ENCODE measurements around the gene EIF3D. TPM values are rescaled to one million over a fixed set of nuclear protein-coding genes. Genes with fewer than 3 reads are reported as not detected.

EIF3D gene
- total RNA-seq, 1 experiment from 2014 or later: 237 TPM

DNA sequence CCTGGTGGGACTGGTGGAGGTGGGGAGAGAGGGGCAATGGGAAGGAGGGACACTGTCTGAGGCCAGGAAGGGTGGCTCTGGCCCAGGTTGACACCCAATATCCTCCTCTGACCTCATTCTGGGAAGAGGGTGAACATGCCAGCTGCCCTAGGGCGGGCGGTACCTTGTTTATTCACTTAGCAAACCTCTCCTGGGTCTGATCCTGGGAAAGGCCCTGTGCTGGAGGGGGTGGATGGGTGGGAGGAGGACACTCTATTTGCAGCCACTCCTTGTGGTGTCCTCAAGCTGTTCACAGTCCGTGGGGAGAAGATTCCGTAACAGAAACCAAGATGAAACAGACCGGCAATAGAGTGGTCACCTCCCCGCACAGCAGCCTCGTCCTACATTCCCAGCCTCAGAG, 49.7 kb upstream of the EIF3D start:
- Mint-ChIP-seq H3K27ac (no peak overlapping the region), H3K4me1 (no peaks in the 10 kb centered on the region; the same call in 1 of the 2 replicates), H3K36me3 (no peaks in the 10 kb centered on the region), H3K27me3 (ENCODE audit: low read depth) (no peaks in the 10 kb centered on the region), H3K9me3 (no peaks in the 10 kb centered on the region), H3K4me3 (no peak overlapping the region)
- ChIA-PET POLR2A (no interaction called here), CTCF (interaction anchor here (0.6 kb wide), 1 partner anchor 270 kb away, joined by 4 read pairs; no protein-coding TSS in a partner anchor)
- TF ChIP-seq, protein P1, sequence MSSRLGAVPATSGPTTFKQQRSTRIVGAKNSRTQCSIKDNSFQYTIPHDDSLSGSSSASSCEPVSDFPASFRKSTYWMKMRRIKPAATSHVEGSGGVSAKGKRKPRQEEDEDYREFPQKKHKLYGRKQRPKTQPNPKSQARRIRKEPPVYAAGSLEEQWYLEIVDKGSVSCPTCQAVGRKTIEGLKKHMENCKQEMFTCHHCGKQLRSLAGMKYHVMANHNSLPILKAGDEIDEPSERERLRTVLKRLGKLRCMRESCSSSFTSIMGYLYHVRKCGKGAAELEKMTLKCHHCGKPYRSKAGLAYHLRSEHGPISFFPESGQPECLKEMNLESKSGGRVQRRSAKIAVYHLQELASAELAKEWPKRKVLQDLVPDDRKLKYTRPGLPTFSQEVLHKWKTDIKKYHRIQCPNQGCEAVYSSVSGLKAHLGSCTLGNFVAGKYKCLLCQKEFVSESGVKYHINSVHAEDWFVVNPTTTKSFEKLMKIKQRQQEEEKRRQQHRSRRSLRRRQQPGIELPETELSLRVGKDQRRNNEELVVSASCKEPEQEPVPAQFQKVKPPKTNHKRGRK (CRISPR knock-in tag; IDR thresholded peaks at IDR 0.05; ENCODE audit: borderline replicate concordance): no peak
- TF ChIP-seq, protein P2, sequence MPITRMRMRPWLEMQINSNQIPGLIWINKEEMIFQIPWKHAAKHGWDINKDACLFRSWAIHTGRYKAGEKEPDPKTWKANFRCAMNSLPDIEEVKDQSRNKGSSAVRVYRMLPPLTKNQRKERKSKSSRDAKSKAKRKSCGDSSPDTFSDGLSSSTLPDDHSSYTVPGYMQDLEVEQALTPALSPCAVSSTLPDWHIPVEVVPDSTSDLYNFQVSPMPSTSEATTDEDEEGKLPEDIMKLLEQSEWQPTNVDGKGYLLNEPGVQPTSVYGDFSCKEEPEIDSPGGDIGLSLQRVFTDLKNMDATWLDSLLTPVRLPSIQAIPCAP (CRISPR knock-in tag; IDR thresholded peaks at IDR 0.05): no peak
- TF ChIP-seq, protein P3, sequence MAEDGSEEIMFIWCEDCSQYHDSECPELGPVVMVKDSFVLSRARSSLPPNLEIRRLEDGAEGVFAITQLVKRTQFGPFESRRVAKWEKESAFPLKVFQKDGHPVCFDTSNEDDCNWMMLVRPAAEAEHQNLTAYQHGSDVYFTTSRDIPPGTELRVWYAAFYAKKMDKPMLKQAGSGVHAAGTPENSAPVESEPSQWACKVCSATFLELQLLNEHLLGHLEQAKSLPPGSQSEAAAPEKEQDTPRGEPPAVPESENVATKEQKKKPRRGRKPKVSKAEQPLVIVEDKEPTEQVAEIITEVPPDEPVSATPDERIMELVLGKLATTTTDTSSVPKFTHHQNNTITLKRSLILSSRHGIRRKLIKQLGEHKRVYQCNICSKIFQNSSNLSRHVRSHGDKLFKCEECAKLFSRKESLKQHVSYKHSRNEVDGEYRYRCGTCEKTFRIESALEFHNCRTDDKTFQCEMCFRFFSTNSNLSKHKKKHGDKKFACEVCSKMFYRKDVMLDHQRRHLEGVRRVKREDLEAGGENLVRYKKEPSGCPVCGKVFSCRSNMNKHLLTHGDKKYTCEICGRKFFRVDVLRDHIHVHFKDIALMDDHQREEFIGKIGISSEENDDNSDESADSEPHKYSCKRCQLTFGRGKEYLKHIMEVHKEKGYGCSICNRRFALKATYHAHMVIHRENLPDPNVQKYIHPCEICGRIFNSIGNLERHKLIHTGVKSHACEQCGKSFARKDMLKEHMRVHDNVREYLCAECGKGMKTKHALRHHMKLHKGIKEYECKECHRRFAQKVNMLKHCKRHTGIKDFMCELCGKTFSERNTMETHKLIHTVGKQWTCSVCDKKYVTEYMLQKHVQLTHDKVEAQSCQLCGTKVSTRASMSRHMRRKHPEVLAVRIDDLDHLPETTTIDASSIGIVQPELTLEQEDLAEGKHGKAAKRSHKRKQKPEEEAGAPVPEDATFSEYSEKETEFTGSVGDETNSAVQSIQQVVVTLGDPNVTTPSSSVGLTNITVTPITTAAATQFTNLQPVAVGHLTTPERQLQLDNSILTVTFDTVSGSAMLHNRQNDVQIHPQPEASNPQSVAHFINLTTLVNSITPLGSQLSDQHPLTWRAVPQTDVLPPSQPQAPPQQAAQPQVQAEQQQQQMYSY (CRISPR knock-in tag; IDR thresholded peaks at IDR 0.05): no peak
- DNase-seq (ENCODE audit: low spot score) (no peak), ATAC-seq (no peak)

DNA sequence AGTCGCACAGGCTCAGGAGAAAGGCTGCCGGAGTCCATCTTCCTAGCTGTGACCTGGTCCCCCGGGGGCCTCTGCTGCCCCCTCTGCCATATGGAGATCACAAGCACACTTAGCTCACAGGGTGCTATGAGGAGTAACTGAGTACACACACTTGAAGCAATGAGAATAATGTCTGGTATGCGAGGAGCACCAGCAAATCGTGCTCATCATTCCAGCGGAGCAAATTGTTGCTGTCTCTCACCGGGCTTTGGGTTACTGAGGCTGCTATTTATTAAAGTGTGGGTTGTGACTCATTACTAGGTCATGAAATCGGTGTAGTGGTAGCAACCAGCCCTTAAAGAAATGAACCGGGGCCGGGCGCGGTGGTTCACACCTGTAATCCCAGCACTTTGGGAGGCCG, 48.1 kb upstream of the EIF3D start:
- H3K4me3 Mint-ChIP-seq: no peak overlapping the region
- ATAC-seq: no peak
- TF ChIP-seq, protein P3 (CRISPR knock-in tag; IDR thresholded peaks at IDR 0.05): no peak
- TF ChIP-seq, protein P4, sequence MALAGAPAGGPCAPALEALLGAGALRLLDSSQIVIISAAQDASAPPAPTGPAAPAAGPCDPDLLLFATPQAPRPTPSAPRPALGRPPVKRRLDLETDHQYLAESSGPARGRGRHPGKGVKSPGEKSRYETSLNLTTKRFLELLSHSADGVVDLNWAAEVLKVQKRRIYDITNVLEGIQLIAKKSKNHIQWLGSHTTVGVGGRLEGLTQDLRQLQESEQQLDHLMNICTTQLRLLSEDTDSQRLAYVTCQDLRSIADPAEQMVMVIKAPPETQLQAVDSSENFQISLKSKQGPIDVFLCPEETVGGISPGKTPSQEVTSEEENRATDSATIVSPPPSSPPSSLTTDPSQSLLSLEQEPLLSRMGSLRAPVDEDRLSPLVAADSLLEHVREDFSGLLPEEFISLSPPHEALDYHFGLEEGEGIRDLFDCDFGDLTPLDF (CRISPR knock-in tag; IDR thresholded peaks at IDR 0.05): no peak
- TF ChIP-seq, protein P5, sequence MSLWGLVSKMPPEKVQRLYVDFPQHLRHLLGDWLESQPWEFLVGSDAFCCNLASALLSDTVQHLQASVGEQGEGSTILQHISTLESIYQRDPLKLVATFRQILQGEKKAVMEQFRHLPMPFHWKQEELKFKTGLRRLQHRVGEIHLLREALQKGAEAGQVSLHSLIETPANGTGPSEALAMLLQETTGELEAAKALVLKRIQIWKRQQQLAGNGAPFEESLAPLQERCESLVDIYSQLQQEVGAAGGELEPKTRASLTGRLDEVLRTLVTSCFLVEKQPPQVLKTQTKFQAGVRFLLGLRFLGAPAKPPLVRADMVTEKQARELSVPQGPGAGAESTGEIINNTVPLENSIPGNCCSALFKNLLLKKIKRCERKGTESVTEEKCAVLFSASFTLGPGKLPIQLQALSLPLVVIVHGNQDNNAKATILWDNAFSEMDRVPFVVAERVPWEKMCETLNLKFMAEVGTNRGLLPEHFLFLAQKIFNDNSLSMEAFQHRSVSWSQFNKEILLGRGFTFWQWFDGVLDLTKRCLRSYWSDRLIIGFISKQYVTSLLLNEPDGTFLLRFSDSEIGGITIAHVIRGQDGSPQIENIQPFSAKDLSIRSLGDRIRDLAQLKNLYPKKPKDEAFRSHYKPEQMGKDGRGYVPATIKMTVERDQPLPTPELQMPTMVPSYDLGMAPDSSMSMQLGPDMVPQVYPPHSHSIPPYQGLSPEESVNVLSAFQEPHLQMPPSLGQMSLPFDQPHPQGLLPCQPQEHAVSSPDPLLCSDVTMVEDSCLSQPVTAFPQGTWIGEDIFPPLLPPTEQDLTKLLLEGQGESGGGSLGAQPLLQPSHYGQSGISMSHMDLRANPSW (CRISPR knock-in tag; conservative IDR thresholded peaks at IDR 0.05; ENCODE audit: low read depth): no peak
- TF ChIP-seq ZNF416 (CRISPR knock-in tag; IDR thresholded peaks at IDR 0.05): no peak
- TF ChIP-seq GRHL2 (CRISPR knock-in tag; IDR thresholded peaks at IDR 0.05; ENCODE audit: insufficient replicate concordance, severe bottlenecking): no peak
- no peak for TF ChIP-seq ZNF317 (CRISPR knock-in tag; IDR thresholded peaks at IDR 0.05; ENCODE audit: borderline replicate concordance, low read depth)
- TF ChIP-seq, protein P6, sequence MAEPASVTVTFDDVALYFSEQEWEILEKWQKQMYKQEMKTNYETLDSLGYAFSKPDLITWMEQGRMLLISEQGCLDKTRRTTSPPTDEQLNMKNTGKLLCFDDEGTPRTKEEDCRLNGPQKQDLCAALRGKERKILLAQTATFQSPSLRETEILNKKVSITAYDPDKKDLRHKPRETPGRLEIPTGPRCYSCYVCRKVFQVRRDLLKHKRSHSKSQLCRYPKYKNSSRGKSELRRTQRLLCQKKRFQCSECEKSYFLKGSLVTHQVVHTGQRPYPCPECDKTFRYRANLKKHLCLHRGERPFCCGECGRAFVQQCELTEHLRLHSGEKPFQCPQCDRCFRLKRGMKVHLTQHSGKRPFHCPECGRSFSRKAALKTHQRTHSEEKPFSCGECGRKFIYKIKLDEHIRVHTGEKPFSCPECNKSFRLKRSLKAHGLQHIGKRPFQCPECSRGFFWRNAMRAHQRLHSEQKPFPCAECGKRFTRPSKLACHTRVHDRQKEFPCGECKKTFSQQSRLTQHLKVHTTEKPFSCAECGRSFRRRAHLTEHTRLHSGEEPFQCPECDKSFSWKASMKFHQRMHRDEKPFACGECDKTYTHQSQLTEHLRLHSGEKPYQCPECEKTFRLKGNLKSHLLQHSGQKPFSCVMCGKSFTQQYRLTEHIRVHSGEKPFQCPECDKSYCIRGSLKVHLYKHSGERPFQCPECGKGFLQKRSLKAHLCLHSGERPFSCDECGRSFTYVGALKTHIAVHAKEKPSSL (CRISPR knock-in tag; conservative IDR thresholded peaks at IDR 0.05): no peak
- TF ChIP-seq, protein P7, sequence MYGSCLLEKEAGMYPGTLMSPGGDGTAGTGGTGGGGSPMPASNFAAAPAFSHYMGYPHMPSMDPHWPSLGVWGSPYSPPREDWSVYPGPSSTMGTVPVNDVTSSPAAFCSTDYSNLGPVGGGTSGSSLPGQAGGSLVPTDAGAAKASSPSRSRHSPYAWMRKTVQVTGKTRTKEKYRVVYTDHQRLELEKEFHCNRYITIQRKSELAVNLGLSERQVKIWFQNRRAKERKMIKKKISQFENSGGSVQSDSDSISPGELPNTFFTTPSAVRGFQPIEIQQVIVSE (CRISPR knock-in tag; IDR thresholded peaks at IDR 0.05; ENCODE audit: borderline replicate concordance): no peak
- no peak for TF ChIP-seq FOXP1 (CRISPR knock-in tag; IDR thresholded peaks at IDR 0.05; ENCODE audit: borderline replicate concordance)
- TF ChIP-seq TP53 (CRISPR knock-in tag; IDR thresholded peaks at IDR 0.05): no peak
- TF ChIP-seq ZNF396 (CRISPR knock-in tag; IDR thresholded peaks at IDR 0.05; ENCODE audit: borderline replicate concordance): no peak
- no peak for TF ChIP-seq ZBTB21 (CRISPR knock-in tag; IDR thresholded peaks at IDR 0.05; ENCODE audit: borderline replicate concordance)

More for the DNA sequence above, 48.1 kb upstream of the EIF3D start:
- H3K4me1 Mint-ChIP-seq: no peaks in the 10 kb centered on the region; the same call in 1 of the 2 replicates
- H3K36me3 Mint-ChIP-seq: no peaks in the 10 kb centered on the region
- no peaks in the 10 kb centered on the region for H3K27me3 Mint-ChIP-seq (ENCODE audit: low read depth)
- H3K9me3 Mint-ChIP-seq: no peaks in the 10 kb centered on the region
- no peak overlapping the region for H3K27ac Mint-ChIP-seq
- POLR2A ChIA-PET: no interaction called here
- DNase-seq (ENCODE audit: low spot score): no peak
- CTCF ChIA-PET: no interaction called here

Measured in WTC11 (cell line).